Esophagus mucosa (tissue), 1 donor: ENCODE measurements around the gene SMIM5. TPM values are rescaled to one million over a fixed set of nuclear protein-coding genes. Genes with fewer than 3 reads are reported as not detected.
A peak's percentile ranks its signal among the peaks of the same experiment; 100 is the strongest.

Source experiments
- ATAC-seq: fragments of 200-7000 bp; cut with Tn5 transposase; one replicate; pipeline ENCODE4 v1.9.1; 2020
- total RNA-seq: library from RNA; stranded (reverse); gene quantifications from one replicate; pipeline ENCODE4 v1.2.4, GENCODE V29; 2023
- donor health status: DM: yes; HTN: yes; CAD: no.

SMIM5 gene
- total RNA-seq, 1 donor from 2014 or later: 10.1 TPM

DNA sequence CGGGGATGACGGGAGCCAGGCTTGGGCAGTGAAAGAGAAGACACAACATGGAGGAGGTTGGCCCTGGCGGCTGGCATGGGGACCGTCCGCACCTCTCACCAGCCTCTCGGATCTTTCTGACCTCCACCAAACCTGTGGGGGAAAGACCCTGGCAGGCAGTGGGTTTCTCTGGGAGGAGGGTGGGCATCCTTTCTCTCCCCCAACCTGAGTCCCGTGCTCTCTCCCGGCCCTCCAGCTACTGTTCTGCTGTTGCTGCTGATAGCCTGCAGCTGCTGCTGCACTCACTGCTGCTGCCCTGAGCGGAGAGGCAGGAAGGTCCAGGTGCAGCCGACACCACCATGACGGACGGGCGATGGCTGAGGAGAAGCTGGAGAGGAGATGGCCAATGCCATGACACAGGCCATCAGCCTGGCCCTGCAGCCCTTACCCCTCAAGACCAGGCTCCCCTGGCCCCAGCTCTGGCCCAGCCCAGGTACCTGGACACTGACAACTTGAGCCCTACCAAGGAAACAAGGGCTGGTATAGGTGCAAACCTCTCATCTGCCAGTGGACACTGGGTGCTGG lies 7.4 kb downstream of the SMIM5 start:
- no peak for ATAC-seq

- no peak for ATAC-seq
Observed at GRCh38 chr17:75641343-75641742, 8.1 kb downstream of the SMIM5 start.

DNA sequence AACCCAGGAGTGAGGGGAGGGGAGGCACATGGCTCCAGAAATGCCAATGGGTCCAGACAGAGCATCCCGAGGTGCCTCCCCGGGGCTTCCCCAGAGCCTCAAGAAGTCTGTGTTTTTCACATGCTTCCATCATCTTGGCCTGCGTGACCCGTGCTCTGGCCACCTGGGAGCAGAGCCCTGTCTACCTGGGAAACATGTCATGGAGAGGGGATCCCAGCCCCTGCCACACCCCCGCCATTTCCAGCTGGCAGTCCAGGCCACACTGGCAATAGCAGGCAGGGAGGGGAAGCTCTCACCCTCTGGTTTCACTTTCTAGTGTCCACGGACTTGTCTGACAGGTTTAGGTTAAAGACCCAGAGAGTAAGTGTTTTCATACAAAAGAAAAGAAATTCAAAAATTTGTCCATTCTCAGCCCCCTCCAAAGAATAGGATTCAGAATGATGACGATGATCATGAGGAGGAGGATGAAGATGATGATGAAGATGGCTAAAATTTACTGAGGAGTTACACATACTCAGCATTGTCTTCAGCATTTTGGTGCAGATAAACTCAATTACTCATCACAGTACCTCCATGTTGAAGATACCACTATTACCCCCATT lies 9.0 kb downstream of the SMIM5 start:
- no peak for ATAC-seq

- peak; percentile 67 for ATAC-seq
Observed at GRCh38 chr17:75642784-75643642, 9.8 kb downstream of the SMIM5 start.

DNA sequence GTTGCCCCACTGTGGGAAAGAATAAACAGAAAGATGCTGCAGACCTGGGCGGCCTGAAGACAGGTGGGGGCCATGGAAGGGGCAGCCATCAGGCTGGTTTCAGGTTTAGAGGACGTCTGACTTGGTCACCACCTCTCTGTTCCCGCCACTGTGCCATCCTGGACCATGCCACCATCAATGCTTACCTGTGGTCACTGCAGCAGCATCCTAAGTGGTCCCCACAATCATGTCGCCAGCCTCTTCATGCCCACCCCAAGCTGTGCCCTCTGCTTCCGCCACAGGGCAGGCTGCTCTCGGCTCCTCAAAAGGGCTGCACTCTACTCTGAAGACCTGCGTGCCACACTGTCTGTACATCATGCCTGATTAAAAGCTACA lies 10.4 kb downstream of the SMIM5 start:
- no peak for ATAC-seq

DNA sequence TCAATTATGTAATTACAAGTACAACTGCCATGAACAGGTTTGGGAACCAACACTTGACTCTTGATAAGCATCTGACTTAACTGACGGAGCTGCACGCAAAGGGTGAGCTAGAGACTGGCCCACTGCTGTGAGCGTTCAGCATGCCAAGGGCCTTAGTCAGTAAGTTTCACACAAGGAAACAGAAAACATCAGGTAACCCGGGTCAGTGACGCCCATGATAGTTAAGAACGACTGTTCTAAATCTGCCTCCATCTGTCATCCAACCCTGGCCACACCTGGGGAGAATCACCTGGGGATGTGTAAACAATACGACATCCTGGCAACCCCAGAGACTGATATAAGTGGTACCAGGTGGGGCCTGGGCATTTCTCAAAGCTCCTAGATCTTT lies 12.3 kb downstream of the SMIM5 start:
- peak; percentile 59 for ATAC-seq

- ATAC-seq: peak; percentile 41
Observed at GRCh38 chr17:75645889-75646637, 12.8 kb downstream of the SMIM5 start.

- no peak for ATAC-seq
Observed at GRCh38 chr17:75646638-75646992, 13.4 kb downstream of the SMIM5 start.

GRCh38 chr17:75647061-75647460 lies 13.8 kb downstream of the SMIM5 start:
- no peak for ATAC-seq

DNA sequence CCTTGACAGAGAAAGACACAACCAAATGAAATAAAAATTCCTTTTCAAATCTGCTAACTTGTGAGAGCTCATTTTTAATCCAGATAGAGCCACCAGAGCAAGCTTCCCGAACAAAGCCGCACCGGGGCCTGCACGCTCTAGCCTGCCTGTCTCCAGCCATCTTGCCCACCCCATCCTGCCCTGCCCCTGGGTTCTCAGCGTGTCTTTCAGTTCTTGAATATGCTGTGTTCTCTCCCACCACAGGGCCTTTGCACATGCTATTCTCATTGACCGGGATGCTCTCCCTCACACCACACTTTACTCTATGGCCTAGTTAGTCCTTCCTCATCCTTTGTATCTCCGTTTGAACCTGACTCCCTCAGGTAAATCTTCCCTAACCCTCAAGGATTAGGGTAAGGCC lies 14.7 kb downstream of the SMIM5 start:
- ATAC-seq: no peak

DNA sequence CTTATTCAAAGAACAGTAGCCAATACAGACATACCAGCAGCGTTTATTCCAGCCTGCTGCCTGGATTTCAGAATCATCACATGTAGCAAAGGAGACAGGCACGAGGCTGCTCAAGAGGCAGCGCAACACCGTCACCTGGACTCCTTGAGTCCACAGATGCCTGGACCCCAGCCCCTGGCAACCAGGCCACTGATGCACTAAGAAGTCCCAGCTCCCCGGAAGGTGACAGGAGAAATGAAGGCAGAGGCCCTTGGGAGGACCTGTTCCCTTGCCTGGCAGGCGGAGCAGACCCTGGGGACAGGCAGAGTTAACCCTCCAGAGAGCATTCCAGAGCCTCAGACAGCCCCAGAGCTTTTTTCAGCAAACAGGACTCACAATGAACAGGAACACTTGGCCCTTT lies 16.5 kb downstream of the SMIM5 start:
- no peak for ATAC-seq

DNA sequence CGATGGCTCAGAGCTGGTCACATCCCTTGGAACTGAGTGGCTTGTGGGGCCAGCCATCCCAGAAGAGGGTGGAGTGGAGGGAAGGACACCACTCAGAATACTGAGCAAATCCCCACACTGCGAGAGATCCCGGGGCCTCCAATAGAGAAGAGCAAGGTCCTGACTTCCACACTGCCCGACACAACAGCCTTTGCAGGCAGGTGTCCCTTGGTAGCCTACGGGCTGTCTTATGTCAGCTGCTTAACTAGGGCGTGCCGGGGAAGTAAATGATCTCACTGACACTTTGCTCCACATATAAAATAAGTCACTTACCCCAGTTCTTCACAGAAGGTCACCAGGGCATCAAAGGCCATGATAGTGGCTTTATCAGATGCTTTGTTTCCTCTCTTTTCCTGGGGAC lies 17.6 kb downstream of the SMIM5 start:
- ATAC-seq: no peak

DNA sequence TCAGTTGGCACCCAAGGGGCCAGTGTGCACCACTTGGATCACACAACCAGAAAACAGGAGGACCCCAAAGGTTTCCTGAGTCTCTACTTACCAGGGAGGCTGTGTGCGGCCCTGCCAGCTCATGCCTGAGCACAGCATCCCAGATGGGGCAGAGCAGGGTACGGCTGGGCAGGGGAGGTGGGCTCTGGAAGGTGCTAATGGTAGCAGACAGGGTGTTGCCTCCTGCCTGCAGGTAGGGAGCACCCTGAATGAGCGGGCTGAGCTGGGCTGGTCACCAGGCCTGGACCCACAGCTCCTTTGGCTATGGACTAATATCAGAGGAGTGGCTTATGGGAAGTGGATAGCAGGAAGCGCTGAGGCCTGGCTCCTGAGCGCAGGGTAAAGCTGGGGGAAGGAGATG lies 19.1 kb downstream of the SMIM5 start:
- ATAC-seq: no peak

DNA sequence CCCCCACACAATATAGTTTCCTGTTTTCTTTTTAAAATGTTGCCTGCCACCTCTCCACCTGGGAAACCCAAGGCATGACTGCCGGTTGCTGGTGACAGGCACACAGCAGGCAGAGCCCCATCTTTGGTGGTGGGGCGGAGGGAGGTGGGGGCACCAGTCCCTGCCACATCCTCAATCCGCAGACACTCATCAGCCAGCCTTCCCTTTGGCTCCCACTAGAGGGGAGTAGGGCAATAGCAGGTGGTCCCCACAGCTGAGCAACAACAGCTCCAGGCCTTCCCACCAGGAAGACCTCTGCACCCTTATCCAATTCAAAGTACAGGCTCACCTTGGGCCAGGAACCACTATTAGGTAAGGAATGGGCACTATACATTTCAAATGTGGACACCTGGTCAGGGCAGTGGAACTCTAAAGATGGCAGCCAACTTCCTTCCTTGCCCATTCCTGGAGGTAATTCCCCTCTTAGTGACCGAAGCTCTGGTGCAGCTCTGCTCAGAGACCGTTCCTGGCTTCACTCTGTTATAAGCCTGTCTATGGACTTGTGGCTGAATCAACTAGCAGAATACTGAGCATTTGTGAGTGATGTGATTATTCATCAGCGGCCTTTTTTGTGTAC lies 19.8 kb downstream of the SMIM5 start:
- ATAC-seq: peak; percentile 25

- no peak for ATAC-seq
Observed at GRCh38 chr17:75654176-75654575, 20.9 kb downstream of the SMIM5 start.

GRCh38 chr17:75658237-75658636 lies 25.0 kb downstream of the SMIM5 start:
- ATAC-seq: no peak

DNA sequence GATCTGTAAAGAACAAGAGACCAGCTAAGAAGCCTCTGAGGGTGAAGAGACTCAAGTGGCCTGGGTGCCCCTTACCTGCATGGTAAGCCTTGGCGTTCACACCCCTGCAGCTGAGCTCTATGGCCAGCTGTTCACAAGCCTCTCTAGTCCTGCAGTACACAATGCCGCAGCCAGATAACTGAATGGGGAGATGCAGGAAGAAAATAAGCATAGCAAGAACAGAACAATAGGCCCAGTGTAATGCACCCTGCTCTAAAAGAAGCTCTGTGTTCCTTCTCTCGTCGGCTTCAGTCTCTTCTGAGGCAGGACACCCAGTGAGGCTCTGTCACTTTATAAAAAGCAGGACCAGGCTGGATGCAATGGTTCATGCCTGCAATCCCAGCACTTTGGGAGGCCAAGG lies 28.3 kb downstream of the SMIM5 start:
- no peak for ATAC-seq

DNA sequence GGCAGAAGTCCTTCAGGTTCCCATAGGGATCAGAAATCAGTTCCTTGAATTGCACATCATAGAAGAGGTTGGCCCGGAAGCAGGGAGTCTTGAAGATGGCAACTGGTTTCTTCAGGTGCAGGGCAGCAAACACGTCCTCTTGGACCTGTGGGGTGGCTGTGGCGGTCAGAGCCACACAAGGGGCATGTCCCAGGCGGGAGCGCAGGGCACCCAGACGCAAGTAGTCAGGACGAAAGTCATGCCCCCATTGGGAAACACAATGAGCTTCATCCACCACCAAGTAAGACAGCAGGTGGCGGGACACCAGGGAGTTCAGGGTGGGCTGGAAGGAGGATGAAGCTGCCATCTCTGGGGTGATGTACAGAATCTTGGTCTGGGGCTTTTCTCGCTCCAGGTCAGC lies 29.3 kb downstream of the SMIM5 start:
- ATAC-seq: no peak

GRCh38 chr17:75664099-75664549 lies 30.9 kb downstream of the SMIM5 start:
- ATAC-seq: no peak

- no peak for ATAC-seq
Observed at GRCh38 chr17:75665981-75666380, 32.7 kb downstream of the SMIM5 start.

GRCh38 chr17:75666959-75667790 lies 33.9 kb downstream of the SMIM5 start, which contains the start of the genes RECQL5 and SAP30BP:
Gene RECQL5, minus strand, starts transcription at chr17:75667154. Its CDS starts 597 bp downstream, at chr17:75666557.
Gene SAP30BP, plus strand, starts transcription at chr17:75667338. Its CDS starts 35 bp downstream, at chr17:75667373.
- peak; percentile 99 for ATAC-seq

DNA sequence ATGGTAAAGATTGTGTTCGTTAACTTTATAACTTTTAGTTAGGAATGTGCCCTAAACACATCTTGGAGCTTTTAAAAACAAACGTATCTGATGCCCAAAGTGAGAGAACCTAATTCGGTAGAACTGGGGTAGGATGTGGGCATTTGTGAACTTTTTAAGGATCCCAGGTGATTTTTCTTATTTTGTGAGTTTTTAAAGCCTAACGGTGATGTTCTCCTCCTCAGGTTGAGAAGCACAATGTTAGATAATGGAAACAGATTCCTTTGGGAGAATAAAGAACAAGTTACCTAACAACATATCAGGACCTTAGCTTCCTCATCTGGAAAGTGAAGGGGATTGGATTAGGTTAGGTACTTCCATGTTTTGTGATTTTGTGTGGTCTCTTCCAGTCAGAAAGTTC lies 34.6 kb downstream of the SMIM5 start:
- no peak for ATAC-seq
